ENCODE measurements around the gene QKI.

DNA sequence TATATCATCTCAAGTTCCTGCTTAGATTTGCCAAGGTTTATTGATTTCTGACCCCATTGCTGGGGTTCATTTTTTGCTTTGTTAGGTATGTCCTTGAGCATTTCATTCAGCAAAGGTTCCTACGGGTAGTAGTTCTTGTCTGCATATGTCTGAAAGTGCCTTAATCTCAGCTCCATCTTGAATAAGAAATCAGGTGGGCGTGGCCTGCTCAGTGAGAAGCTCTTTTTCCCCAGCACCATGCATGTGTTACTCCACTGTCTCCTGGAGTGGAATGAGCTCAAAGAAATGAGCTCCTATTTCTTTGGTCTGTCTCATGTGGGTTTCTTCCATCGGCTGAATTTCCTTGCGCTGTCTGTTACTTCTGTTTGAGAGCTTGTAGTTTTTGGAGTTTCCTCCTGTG is 201.9 kb downstream of the QKI start:
- TF ChIP-seq, protein P1, sequence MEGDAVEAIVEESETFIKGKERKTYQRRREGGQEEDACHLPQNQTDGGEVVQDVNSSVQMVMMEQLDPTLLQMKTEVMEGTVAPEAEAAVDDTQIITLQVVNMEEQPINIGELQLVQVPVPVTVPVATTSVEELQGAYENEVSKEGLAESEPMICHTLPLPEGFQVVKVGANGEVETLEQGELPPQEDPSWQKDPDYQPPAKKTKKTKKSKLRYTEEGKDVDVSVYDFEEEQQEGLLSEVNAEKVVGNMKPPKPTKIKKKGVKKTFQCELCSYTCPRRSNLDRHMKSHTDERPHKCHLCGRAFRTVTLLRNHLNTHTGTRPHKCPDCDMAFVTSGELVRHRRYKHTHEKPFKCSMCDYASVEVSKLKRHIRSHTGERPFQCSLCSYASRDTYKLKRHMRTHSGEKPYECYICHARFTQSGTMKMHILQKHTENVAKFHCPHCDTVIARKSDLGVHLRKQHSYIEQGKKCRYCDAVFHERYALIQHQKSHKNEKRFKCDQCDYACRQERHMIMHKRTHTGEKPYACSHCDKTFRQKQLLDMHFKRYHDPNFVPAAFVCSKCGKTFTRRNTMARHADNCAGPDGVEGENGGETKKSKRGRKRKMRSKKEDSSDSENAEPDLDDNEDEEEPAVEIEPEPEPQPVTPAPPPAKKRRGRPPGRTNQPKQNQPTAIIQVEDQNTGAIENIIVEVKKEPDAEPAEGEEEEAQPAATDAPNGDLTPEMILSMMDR (conservative IDR thresholded peaks at IDR 0.05 in 1 of 2, IDR thresholded peaks at IDR 0.05 in 1 of 2; ENCODE audit: low read depth in 1 of 2, low read length in 2 of 2) = no peak
- TF ChIP-seq EZH2 (IDR thresholded peaks at IDR 0.05; ENCODE audit: low read length, missing control alignments) = no peak
